Measurements from ENCODE around the gene PRPS2.

PRPS2 gene

GRCh38 chrX:12819222-12819621 lies 28.0 kb downstream of the PRPS2 start:
- DNase-seq: no peak

GRCh38 chrX:12820737-12821136 lies 29.5 kb downstream of the PRPS2 start:
- no peak for DNase-seq

DNA sequence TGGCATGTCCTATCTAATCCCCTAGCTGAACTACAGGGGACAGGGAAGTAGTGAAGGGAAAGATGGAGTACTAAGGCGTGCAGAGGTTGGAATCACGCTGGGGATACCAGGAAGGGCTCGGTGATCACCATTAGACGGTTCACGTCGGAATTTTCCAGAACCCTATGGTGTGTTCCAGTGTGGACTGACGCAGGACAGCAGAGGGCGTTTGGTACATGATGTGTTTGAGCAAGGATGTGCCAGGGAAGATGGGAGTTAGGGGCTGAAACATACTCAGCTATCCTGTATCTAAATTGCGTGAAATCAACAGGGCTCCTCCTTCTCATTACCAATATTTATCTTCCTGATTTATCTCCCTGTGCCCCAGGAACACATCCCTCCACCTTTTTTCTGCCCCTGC lies 33.7 kb downstream of the PRPS2 start:
- DNase-seq: no peak

DNA sequence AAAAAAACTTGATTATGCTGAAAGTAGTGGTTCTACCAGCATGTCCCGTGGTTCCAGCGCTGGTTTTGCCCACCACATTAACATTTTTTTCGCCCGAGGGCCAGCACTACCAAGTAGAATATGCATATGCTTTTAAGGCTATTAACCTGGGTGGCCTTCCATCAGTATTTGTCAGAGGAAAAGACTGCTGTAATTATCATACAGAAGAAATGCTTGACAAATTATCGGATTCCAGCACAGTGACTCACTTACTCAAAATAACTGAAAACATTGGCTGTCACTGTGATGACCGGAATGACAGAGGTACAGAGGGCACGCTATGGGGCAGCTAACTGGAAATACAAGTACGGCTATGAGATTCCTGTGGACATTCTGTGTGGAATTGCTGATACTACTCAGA lies 34.6 kb downstream of the PRPS2 start:
- DNase-seq: no peak

GRCh38 chrX:12843061-12843667 lies 52.0 kb downstream of the PRPS2 start:
- no peak for DNase-seq

DNA sequence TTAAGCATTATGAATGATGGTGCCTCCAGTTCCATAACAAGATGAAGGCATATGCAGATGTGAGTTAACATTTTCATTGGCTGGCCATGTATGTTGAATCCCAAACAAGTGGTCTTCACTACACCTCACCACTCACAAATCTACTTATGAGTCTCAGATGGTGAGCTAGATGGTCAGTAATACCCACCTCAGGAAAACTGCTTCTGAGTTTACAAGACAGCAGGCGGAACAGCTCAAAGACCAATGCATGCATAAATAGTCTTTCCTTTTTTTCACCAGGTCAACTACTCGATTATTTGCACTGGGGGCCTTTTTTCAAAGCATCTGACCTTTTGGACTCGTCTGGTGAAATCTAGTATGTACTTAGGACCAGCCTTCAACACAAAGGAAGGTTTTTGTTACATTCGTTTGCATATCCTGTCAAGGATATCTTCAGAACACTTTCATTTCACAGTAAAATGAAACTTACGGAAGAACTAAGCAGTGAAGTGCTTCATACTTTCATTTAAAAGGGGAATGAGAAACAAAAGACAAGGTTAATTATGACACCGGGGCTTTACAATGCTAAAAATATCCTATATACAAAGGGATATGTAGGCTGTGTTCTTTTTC lies 52.6 kb downstream of the PRPS2 start:
- DNase-seq: no peak

GRCh38 chrX:12844319-12844718 lies 53.1 kb downstream of the PRPS2 start:
- no peak for DNase-seq

- DNase-seq: no peak
Measured at GRCh38 chrX:12865359-12865758, 74.1 kb downstream of the PRPS2 start.

GRCh38 chrX:12866451-12867377 lies 75.5 kb downstream of the PRPS2 start, which contains the start of gene TLR7:
Gene TLR7 (plus strand): TSS chrX:12867072. CDS start chrX:12867579, 507 bp downstream.
- no peak for DNase-seq

- no peak for DNase-seq
Measured at GRCh38 chrX:12867685-12868084, 76.5 kb downstream of the PRPS2 start.

GRCh38 chrX:12868747-12869146 lies 77.5 kb downstream of the PRPS2 start:
- no peak for DNase-seq

- no peak for DNase-seq
Measured at GRCh38 chrX:12871257-12871656, 80.0 kb downstream of the PRPS2 start.

- no peak for DNase-seq
Measured at GRCh38 chrX:12872741-12873140, 81.5 kb downstream of the PRPS2 start.
